Vagina (tissue), 2 donors: ENCODE results near the gene PTPN6. TPM values are rescaled to one million over a fixed set of nuclear protein-coding genes. Genes with fewer than 3 reads are reported as not detected.

Source experiments
- DNase-seq, 2 donors: peaks; one replicate each; pipeline ENCODE4 v3.0.0-alpha.2; 2017; ENCODE audit errors: extremely low spot score in 2 of 2
- H3K27ac ChIP-seq: fragments of 200-600 bp; sonication (generic); one replicate; pipeline ENCODE4 v1.5.1; 2019
- H3K27me3 ChIP-seq: fragments of 200-600 bp; sonication (generic); one replicate; pipeline ENCODE4 v1.5.1; 2019
- H3K36me3 ChIP-seq, 2 donors: fragments of 200-600 bp; sonication (generic); one replicate each; pipeline ENCODE4 v1.5.1; 2017 to 2019
- H3K4me1 ChIP-seq: fragments of 200-600 bp; sonication (generic); one replicate; pipeline ENCODE4 v1.5.1; 2019
- H3K4me3 ChIP-seq, 2 donors: fragments of 200-600 bp; sonication (generic); 1 replicate in 1 of 2; 2 replicates in 1 of 2; pipeline ENCODE4 v1.5.1; 2016 to 2019
- H3K9me3 ChIP-seq: fragments of 200-600 bp; sonication (generic); one replicate; pipeline ENCODE4 v1.5.1; 2019
- CTCF ChIP-seq, 3 experiments: fragments of 450-650 bp in 2 of 3; fragments of 200-600 bp in 1 of 3; sonication (generic) in 1 of 3; IDR thresholded peaks; one replicate each; pipeline ENCODE4 v1.5.1; 2017 to 2019; ENCODE audit warnings: antibody characterized with exemption in 3 of 3, mild to moderate bottlenecking in 2 of 3, moderate library complexity in 2 of 3
- POLR2A ChIP-seq, 2 donors: fragments of 450-650 bp; IDR thresholded peaks; one replicate each; pipeline ENCODE4 v1.6.1; 2017; ENCODE audit warnings: antibody characterized with exemption in 2 of 2, mild to moderate bottlenecking in 2 of 2, moderate library complexity in 2 of 2
- POLR2AphosphoS5 ChIP-seq, 2 donors: sonication (generic); formaldehyde crosslinking; IDR thresholded peaks; one replicate each; pipeline ENCODE4 v1.9.0; 2017; ENCODE audit warnings: antibody characterized with exemption in 2 of 2, mild to moderate bottlenecking in 2 of 2, low read depth in 1 of 2; ENCODE audit not compliant: insufficient read depth in 1 of 2
- intact Hi-C: fragments of 100-400 bp; cut with DNase I; formaldehyde crosslinking; loops from one replicate; pipeline ENCODE4 v1.15.1; 2023
- total RNA-seq: library from RNA; depleted of rRNA; stranded (reverse); fragments of >200 nt; gene quantifications from one replicate; pipeline ENCODE4 v1.2.3, GENCODE V29; 2016

Gene PTPN6
- total RNA-seq, 1 donor from 2014 or later, result 17.4 TPM

GRCh38 chr12:6978611-6979011, 27.5 kb downstream of the PTPN6 start:
- TF ChIP-seq POLR2A (IDR thresholded peaks at IDR 0.05) (no peak), CTCF (IDR thresholded peaks at IDR 0.05) (no peak), POLR2AphosphoS5 (IDR thresholded peaks at IDR 0.05; ENCODE audit: insufficient read depth in 1 of 2, low read depth in 1 of 2) (no peak)
- H3K9me3 ChIP-seq, result no peaks in the 10 kb centered on the region
- no peak overlapping the region for H3K27ac ChIP-seq
- intact Hi-C loops, result no loop called here
- H3K27me3 ChIP-seq, result no peaks in the 10 kb centered on the region
- no peak for DNase-seq
- no peak overlapping the region for H3K4me3 ChIP-seq
- peaks cover 6 to 64% of the 10 kb centered on the region in 2 donors for H3K36me3 ChIP-seq
- peaks cover 9% of the 10 kb centered on the region for H3K4me1 ChIP-seq

- intact Hi-C loops, result no loop called here
- Histone ChIP-seq H3K4me3 (no peak overlapping the region), H3K27me3 (no peaks in the 10 kb centered on the region), H3K4me1 (peaks cover 9% of the 10 kb centered on the region), H3K9me3 (no peaks in the 10 kb centered on the region), H3K36me3 (peaks cover 6 to 61% of the 10 kb centered on the region in 2 donors), H3K27ac (no peak overlapping the region)
- TF ChIP-seq CTCF (IDR thresholded peaks at IDR 0.05), result no peak
- no peak for TF ChIP-seq POLR2A (IDR thresholded peaks at IDR 0.05)
- no peak for TF ChIP-seq POLR2AphosphoS5 (IDR thresholded peaks at IDR 0.05; ENCODE audit: insufficient read depth in 1 of 2, low read depth in 1 of 2)
- no peak for DNase-seq
Measured at GRCh38 chr12:6979021-6979420, 27.9 kb downstream of the PTPN6 start.

- H3K36me3 ChIP-seq, result peaks cover 6 to 56% of the 10 kb centered on the region in 2 donors
- intact Hi-C loops, result no loop called here
- no peak overlapping the region for H3K4me3 ChIP-seq
- no peaks in the 10 kb centered on the region for H3K27me3 ChIP-seq
- TF ChIP-seq POLR2A (IDR thresholded peaks at IDR 0.05), result no peak
- TF ChIP-seq POLR2AphosphoS5 (IDR thresholded peaks at IDR 0.05; ENCODE audit: insufficient read depth in 1 of 2, low read depth in 1 of 2), result no peak
- no peak for TF ChIP-seq CTCF (IDR thresholded peaks at IDR 0.05)
- H3K27ac ChIP-seq, result no peak overlapping the region
- H3K9me3 ChIP-seq, result no peaks in the 10 kb centered on the region
- H3K4me1 ChIP-seq, result peaks cover 9% of the 10 kb centered on the region
- DNase-seq, result no peak
Measured at GRCh38 chr12:6979453-6979852, 28.3 kb downstream of the PTPN6 start.

- peaks cover 6 to 50% of the 10 kb centered on the region in 2 donors for H3K36me3 ChIP-seq
- no peak overlapping the region for H3K4me3 ChIP-seq
- no peak for DNase-seq
- no peaks in the 10 kb centered on the region for H3K9me3 ChIP-seq
- intact Hi-C loops, result no loop called here
- no peaks in the 10 kb centered on the region for H3K27me3 ChIP-seq
- TF ChIP-seq POLR2AphosphoS5 (IDR thresholded peaks at IDR 0.05; ENCODE audit: insufficient read depth in 1 of 2, low read depth in 1 of 2) (no peak), CTCF (IDR thresholded peaks at IDR 0.05) (no peak), POLR2A (IDR thresholded peaks at IDR 0.05) (no peak)
- H3K4me1 ChIP-seq, result peaks cover 9% of the 10 kb centered on the region
- H3K27ac ChIP-seq, result no peak overlapping the region
Measured at GRCh38 chr12:6980075-6980474, 28.9 kb downstream of the PTPN6 start.

- no peaks in the 10 kb centered on the region for H3K27me3 ChIP-seq
- no peak overlapping the region for H3K4me3 ChIP-seq
- no peak overlapping the region for H3K27ac ChIP-seq
- peaks cover 3 to 43% of the 10 kb centered on the region in 2 donors for H3K36me3 ChIP-seq
- peaks cover 9% of the 10 kb centered on the region for H3K4me1 ChIP-seq
- TF ChIP-seq POLR2A (IDR thresholded peaks at IDR 0.05) (no peak), POLR2AphosphoS5 (IDR thresholded peaks at IDR 0.05; ENCODE audit: insufficient read depth in 1 of 2, low read depth in 1 of 2) (no peak), CTCF (IDR thresholded peaks at IDR 0.05) (no peak)
- intact Hi-C loops, result no loop called here
- no peak for DNase-seq
- no peaks in the 10 kb centered on the region for H3K9me3 ChIP-seq
Measured at GRCh38 chr12:6980740-6981139, 29.6 kb downstream of the PTPN6 start.
